Cardiac fibroblast (primary cell): ENCODE results near the gene CLEC16A.

Experiments used
- DNase-seq, 2 donors: peaks; one replicate each; pipeline versions ENCODE4 v3.0.0 to v3.0.0-alpha.2; 2010; ENCODE audit warnings: low read depth in 2 of 2
- H3K4me3 ChIP-seq, 2 donors: replicated peaks in 1 of 2; 1 replicate in 1 of 2; 2 replicates in 1 of 2; pipeline ENCODE4 v1.5.1; 2011; ENCODE audit warnings: low read depth in 2 of 2, low read length in 2 of 2, mild to moderate bottlenecking in 2 of 2, moderate library complexity in 1 of 2
- TF ChIP-seq, protein P1 (sequence below): IDR thresholded peaks from one replicate; pipeline ENCODE4 v1.5.1; 2011; ENCODE audit warnings: low read depth, mild to moderate bottlenecking, low read length, inconsistent platforms

Gene CLEC16A

DNA sequence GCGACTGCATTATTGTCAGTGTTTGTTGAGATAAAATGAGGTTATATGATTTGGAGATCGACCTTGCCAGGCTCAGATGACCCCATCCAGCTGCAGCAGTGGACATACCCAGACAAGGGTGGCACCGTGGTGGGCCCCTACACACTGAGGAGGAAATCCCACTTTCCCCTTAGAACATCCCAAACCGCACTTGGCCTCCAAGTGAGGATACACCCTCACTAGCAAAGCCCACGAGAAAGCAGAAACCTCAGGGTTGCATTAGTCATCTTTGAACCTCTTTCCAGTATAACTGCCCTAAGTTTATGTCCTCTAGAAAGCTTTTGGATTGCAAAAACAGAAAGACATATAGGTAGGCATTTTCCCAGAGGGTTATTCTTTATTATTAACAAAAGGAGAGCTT is 101.5 kb downstream of the CLEC16A start:
- H3K4me3 ChIP-seq, result no peak overlapping the region
- peak; percentile 17 to 23 for DNase-seq
- TF ChIP-seq, protein P1, sequence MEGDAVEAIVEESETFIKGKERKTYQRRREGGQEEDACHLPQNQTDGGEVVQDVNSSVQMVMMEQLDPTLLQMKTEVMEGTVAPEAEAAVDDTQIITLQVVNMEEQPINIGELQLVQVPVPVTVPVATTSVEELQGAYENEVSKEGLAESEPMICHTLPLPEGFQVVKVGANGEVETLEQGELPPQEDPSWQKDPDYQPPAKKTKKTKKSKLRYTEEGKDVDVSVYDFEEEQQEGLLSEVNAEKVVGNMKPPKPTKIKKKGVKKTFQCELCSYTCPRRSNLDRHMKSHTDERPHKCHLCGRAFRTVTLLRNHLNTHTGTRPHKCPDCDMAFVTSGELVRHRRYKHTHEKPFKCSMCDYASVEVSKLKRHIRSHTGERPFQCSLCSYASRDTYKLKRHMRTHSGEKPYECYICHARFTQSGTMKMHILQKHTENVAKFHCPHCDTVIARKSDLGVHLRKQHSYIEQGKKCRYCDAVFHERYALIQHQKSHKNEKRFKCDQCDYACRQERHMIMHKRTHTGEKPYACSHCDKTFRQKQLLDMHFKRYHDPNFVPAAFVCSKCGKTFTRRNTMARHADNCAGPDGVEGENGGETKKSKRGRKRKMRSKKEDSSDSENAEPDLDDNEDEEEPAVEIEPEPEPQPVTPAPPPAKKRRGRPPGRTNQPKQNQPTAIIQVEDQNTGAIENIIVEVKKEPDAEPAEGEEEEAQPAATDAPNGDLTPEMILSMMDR, result no peak

DNA sequence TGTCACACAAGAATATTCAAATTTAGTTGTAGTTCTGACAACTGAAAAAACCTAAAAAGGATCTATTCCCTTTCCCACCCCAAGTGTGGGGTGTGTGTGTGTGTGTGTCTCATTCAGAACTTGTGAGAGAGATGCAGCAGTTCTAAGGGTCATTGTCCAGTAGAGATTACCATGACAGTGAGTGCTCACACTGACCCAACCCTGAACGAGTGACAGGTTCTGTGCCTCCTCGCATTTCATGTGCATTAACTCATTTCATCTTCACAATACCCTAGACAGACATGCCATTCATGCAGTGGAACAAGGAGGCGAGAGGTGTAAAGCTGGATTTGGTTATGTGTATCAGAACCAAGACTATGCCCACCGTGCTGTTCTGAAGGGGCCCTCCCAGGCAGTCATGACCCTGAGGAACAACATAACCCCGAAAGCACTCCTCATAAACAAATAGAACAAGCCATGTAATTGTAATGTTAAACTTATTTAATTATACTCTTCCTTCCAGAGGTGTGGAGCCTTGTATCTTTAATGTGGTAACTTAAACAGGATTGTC is 102.1 kb downstream of the CLEC16A start:
- no peak overlapping the region for H3K4me3 ChIP-seq
- no peak for DNase-seq
- TF ChIP-seq, protein P1, result no peak

DNA sequence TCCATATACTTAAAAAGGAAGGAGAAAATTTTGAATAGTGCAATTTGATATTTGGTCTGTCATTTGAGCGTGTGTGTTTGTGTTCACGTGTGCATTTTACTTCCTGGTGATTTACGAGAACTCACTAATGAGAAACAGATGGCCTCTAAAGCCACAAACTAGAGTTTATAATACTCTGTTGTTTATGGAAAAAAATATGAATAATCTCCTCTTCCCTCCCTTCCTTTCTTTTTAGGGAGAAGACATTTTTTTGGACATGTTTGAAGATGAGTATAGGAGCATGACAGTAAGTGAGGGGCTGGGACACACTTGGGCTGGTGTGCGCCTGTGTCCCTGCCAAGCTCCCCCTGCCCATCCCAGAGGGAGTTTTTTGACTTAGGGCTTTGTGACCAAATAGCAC is 102.7 kb downstream of the CLEC16A start:
- no peak overlapping the region for H3K4me3 ChIP-seq
- DNase-seq, result peak; percentile 59 to 76
- TF ChIP-seq, protein P1, result no peak

DNA sequence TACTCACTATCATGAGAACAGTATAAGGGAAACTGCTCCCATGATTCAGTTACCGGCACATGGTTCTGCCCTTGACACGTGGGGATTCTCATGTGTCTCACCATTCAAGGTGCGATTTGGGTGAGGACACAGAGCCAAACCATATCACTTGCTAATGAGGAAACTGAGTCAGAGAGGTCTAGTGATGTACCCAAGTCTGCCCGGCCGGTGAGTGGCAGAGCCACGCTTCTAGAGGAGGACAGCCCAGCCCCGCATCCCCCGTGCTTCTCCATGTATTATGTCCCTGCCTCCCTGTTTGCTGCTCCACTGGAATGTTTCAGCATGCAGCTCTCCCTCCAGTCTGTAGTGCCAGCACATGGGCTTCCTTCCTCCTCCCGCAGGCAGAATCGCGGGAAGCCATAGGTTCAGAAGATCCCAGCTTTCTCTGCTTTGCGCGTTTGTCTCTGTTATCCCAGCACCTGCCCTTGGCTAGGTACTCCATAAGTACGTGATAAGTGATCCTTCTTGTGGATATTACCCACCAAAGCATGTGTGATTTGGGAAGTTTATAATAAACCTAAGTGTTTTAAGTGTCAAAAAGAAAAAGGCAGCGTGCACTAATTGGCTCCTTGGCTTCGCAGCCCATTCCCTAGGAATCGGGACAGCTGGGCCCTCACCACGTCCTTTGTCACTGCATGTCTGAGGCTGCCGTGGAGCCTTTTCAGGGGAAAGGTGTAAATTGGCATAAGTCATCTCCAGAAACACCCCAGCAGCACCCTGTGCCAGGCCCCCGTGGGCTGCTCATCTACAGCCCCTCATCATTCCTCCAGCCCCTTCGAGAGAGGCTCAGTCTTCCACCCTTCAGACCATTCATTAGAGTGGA is 103.8 kb downstream of the CLEC16A start:
- no peak for DNase-seq
- TF ChIP-seq, protein P1, result no peak
- H3K4me3 ChIP-seq, result no peak overlapping the region

DNA sequence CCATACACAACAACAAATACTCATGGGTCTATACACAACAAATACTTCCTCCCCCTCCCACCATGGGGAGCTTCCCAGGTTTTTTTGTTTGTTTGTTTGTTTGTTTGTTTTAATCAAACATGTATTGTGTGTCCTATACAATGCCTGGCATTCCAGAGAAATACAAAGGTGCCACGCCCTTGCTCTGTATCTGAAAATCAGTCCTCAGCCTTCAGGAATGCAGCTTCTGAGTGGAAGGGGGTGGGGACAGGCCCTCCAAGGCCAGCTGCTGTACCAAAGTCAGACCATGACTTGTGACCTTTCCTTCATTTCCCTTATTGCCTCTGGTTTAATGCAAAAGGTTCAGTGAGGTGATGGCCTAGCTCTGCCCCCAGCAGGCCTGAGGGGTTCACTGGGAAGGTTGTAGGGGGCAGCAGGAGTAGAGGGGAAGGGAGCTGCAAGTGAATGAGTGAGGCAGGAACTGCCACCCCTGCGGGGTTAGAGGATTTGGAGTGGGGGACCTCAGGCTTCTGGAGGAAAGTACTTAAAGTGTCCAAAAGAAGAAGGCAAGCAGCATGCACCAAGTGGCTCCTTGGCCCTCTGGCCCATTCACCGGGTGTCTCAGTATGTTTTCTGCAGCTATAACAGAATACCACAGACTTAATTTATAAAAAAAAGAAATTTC is 105.2 kb downstream of the CLEC16A start:
- DNase-seq, result peak in 1 of 2 donors; percentile 29
- no peak overlapping the region for H3K4me3 ChIP-seq
- TF ChIP-seq, protein P1, result no peak

DNA sequence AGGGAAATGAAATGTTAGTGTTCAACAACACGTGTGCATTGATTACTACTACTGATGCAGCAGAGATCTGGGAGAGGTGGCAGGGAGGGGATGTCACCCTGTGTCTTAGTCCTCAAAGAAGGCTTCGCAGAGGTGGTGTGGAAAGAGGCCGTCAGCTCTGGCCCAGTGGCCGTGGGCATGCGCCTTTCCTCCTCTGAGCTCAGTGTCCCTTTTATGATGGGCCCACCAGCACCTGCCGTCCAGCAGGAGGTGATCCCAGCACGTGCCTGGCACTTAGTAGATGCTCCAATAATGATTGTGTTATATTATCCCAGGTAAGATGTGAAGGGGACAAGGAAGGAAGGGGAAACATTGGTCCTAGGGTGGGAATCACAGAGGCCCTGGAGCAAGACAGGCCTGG is 106.2 kb downstream of the CLEC16A start:
- no peak overlapping the region for H3K4me3 ChIP-seq
- TF ChIP-seq, protein P1, result no peak
- no peak for DNase-seq
